ENCODE measurements around the gene KCNQ1.

GRCh38 chr11:2796091-2796490, 351.3 kb downstream of the KCNQ1 start:
- TF ChIP-seq EZH2 (IDR thresholded peaks at IDR 0.05; ENCODE audit: low read depth) = no peak
- TF ChIP-seq, protein P1, sequence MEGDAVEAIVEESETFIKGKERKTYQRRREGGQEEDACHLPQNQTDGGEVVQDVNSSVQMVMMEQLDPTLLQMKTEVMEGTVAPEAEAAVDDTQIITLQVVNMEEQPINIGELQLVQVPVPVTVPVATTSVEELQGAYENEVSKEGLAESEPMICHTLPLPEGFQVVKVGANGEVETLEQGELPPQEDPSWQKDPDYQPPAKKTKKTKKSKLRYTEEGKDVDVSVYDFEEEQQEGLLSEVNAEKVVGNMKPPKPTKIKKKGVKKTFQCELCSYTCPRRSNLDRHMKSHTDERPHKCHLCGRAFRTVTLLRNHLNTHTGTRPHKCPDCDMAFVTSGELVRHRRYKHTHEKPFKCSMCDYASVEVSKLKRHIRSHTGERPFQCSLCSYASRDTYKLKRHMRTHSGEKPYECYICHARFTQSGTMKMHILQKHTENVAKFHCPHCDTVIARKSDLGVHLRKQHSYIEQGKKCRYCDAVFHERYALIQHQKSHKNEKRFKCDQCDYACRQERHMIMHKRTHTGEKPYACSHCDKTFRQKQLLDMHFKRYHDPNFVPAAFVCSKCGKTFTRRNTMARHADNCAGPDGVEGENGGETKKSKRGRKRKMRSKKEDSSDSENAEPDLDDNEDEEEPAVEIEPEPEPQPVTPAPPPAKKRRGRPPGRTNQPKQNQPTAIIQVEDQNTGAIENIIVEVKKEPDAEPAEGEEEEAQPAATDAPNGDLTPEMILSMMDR (conservative IDR thresholded peaks at IDR 0.05) = no peak
